ENCODE data around the gene ZMPSTE24.

The ZMPSTE24 gene

DNA sequence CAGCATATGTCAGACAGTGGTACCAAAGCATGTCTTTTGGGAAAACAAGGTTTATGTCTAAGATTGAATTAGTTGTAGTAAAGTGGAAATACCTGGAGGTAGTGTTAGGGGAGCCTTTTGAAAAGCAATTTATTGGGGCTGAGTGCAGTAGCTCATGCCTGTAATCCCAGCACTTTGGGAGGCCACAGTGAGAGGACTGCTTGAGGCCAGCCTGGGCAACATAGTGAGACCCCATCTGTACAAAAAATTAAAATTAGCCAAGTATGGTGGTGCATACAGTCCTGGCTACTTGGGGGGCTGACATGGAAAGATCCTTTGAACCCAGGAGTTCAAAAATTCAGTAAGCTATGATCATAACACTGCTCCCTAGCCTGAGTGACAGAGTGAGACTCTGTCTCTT lies 7.3 kb downstream of the ZMPSTE24 start:
- no peak for DNase-seq

DNA sequence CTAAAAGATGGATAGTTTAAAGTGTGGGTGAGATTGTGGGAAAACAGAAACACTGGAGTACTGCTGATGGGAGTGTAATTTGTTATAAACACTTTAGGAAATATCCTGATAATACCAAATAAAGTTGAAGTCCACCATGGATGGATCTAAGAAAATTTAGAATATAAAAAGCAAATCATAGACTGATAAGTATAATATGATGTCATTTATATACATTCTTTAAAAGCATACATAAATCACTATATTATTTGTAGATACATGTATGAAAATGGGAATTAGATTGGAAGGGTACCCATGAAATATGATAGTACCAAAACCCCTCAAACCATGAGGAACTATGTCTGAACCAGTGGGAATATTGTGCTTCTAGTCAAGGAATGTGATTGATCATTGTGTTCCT lies 7.9 kb downstream of the ZMPSTE24 start:
- DNase-seq = no peak

DNA sequence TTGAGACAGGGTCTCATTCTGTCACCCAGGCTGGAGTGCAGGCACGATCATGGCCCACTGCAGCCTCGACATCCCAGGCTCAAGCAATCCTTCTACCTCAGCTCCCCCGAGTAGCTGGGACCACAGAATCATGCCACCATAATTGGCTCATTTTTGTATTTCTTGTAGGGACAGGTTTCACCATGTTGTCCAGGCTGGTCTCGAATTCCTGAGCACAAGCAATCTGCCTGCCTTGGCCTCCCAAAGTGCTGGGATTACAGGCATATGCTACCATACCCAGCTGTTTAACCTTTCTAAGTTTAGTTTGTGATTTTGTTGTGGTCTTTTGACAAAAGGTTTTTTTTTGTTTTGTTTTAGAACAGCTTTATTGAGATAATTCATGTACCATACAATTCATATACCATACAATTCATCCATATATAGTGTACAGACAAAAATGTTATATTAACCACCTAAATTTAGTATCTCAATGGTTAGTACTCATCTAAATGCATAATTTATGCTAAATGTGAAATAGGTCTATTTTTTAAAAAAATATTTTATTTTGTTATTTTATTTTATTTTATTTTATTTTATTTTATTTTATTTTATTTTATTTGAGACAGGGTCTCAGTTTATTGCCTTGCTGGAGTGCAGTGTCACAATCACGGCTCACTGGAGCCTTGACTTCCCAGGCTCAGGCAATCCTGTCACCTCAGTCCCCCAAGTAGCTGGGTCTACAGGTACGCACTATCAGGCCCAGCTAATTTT lies 8.9 kb downstream of the ZMPSTE24 start:
- DNase-seq = no peak

DNA sequence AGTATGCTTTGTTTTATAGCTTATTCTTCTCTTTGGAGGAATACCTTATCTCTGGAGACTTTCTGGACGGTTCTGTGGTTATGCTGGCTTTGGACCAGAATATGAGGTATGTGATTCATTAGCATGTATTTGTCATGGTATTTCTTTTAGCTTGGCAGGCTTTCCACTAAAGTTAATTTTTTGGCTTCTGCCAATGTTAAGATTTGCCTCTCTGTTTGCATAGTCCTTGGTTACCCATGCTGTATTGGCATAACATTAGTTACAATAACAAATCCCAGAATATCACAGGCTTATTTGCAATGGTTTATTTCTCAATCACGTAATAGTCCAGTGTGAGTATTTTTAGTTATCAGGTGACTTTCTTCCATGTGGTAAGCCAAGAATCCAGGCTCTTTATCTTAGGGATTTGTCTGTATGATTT lies 9.7 kb downstream of the ZMPSTE24 start:
- DNase-seq = no peak

DNA sequence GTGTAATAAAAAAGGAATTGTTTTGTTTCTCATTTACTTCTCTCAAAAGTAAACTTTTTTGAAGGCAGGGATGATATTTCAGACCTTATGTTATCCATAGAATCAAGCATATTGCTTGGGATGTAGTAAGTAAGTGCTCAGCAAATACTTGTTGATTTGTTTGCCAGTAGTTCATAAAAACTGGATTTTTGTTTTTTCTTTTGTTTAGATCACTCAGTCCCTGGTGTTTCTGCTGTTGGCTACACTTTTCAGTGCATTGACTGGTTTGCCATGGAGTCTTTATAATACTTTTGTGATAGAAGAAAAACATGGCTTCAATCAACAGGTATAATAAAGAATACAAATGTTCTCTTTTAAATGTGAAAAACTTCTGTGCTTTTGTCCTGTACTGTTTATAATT lies 10.2 kb downstream of the ZMPSTE24 start:
- no peak for DNase-seq

DNA sequence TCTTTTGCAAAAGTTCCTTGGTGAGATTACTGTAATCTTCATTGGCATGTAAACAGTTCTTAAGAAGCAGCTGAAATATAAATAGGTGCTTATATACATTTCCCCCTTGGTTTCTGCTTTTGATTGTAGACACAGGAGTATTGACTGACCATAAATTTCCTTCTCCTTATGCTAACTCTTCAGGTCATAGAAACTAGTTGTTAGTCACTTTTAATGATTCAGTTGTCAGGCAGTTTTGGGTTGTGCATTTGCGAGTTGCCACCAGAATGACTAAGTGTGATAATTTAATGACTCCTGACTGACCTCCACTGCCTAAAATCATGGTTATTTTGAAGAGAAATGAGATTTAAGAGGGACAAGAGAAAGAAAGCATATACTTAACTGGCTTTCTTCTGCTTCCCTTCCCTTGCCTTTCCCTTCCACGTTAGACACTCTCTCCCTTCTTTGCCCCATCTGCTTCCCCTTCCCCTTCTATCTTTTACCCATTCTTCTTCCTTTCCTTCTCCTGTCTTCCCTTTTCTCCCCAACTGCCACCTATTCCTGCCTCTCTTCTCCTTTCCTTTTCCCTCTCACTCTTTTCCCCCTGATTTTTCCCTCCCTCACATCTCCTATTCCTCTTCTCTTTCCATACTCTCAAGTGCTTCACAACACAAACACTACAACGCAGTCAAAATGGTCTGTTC lies 12.3 kb downstream of the ZMPSTE24 start:
- DNase-seq = no peak

DNA sequence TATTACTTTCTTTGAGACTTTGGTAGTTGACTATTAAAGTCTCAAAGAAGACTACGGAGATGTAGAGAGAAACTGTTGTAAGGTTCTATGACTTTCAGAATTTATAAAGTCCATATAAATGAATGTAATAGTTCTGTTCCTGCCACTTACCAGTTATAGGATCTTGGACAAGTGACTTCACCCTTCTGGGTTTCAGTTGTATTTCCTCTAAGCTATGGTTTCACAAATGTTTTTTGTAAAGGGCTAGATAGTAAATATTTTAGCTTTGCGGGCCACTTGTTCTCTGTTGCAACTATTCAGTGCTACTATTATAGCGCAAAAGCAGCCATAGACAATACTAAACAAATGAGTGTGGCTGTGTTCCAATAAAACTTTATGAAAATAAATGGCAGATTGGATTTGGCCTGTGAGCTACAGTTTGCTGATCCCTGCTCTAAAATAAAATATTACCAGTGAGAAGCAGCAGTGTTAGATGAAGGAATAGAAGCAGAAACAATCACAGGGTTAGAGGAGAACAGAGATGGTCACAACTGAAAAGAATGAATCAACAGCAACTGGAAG lies 14.7 kb downstream of the ZMPSTE24 start:
- DNase-seq = no peak

DNA sequence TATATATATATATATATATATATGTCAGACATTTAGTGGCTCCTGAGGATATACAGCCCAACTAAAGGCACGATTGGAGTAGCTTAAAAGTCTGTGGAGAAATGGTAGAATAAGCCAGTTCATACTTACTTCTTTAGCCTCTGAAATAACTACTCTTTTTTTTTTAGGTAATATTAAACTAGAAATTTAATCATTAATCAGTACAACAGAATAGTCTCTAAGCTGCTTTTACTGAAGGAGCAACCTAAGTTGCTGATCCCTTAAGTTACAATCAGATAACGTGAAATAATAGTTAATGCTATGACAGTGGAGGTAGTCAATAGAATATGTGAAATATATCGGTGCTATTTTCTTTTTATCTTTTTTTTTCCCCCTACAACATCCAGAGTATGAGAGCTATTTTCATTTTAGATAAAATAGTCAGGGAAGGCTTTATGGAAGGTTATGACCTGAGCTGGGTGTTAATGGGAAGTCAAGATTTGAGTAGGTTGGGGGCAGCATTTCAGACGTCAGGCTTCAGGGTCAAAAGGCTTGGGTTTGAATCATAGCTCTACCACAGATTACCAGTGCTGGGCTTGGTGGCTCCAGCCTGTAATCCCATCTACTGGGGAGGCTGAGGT lies 15.6 kb downstream of the ZMPSTE24 start:
- no peak for DNase-seq

DNA sequence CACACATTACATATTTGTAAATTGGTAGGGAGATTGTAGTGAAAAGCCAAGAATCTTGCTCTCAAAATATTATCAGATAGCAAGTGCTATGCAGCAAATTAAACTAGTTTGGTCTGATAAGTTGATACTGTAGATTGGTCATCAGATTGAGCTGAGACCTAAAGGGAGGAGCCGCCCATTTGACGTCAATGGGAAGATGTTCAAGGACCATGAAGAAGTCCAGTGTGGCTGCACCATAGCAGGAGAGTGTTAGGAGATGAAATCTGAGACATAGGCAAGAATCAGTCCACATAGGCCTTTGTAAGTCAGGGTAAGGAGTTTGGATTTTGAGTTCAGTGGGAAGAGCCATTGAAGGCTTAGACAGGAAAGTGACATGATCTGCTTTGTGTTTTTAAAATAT lies 16.3 kb downstream of the ZMPSTE24 start:
- DNase-seq = no peak

DNA sequence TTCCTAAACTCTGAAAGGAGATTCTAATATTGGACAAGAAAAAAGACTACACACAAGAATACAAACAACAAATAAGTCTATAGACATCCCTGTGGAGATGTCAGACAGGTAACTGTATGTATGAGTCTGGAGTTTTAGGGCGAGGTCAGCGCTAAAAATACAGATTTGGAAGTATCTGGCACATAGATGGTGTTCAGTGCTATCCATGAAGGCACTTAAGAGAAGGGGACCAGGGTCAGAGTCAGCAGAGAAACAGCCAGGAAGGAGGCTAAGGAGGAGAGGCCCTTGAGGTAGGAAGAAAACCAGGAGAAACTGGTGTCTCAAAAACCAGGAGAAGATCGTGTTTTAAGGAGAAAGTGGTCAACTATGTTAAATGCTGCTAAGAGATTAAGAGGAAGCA lies 18.1 kb downstream of the ZMPSTE24 start:
- DNase-seq = no peak

DNA sequence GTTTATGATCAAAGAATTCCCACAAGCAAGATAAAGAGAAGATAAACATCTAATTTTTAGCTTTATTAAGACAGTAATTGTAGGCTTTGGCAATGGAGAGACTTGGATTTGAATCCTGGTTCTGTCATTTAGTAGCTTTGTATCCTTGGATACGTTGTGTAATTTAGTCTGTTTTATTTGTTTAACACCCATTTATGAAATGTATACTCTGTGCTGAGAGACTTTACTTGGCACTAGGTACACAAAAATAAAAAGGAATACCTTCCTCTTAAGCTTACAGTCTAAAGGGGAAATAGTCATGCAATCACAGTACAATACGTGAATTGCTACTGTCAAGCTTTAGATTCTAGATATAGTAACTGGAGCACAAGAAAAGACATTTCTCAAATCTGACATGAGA lies 23.8 kb downstream of the ZMPSTE24 start:
- DNase-seq = no peak

DNA sequence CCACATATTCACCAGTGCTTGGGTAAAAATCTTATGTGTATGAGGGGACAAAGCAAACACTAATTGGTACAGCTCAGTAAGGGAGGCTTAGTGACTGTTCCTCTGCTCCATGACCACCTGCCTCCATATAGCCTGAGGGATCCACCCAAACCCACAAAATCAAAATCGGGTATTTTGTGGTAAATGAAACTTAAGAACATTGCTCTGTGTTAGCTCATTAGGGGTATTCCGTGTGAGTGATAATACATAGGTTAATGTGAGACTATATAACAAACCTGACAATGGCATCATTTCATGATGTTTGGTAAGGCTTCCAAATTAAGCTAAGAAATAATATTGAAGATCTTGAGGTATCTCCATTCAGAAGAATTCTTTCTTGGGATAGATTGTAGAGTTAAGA lies 33.3 kb downstream of the ZMPSTE24 start:
- DNase-seq = no peak

DNA sequence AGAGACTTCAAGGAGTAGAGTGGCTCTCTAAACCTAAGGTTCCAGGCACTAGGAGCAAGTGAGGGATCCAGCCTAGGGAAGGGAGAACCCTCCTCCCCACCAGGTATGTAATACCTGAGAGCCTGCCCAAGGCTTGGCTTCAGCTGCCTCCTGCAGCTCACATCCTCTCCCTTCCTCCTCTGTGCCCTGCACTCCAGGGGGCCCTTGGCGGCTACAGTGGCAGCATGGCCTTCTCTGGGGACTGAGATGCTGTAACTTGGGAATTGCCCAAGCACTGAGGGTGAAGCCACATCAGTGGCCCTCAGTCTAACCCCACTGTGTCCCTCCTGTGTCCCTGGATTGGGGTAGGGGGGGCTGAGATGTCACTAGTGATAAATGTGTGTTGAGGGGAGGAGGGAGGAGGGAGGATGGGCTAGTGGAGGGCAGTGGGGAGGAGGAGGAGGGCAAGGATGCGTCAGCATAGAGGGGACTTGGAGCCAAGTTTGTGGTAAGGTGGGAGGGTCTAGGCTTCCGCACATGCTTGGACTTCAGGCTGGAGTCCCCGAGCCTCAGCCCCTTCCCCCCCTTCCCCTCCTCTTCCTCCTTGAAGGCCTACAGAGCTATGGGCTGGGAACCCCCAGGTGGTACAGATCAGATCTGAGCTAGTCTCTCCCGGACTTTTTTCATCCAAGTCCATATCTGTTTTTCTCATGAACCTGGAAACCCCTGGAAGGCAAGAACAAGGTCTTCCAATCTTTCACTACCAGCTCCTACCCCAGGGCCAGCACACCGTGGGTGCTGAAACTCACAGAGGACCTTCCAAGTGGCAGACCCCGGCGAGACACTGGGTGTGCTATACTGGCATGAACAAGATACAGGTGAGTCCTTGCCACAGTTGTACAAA lies 41.6 kb downstream of the ZMPSTE24 start:
- DNase-seq = no peak

DNA sequence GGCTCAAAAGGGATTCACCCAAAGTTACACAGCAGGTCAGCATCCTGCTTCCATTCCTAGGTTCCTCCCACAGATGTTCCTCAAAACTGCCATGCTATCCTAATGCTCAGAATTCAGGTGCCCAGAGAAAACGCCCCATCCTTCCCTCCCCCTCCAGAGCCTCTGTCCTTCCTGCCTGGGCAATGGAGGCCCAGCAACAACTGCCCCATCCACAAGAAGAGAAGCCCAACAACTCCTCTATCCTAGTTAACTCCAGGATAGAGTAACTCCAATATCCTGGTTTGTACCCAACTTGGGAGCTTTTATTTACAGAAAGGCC lies 42.2 kb downstream of the ZMPSTE24 start:
- DNase-seq = no peak

DNA sequence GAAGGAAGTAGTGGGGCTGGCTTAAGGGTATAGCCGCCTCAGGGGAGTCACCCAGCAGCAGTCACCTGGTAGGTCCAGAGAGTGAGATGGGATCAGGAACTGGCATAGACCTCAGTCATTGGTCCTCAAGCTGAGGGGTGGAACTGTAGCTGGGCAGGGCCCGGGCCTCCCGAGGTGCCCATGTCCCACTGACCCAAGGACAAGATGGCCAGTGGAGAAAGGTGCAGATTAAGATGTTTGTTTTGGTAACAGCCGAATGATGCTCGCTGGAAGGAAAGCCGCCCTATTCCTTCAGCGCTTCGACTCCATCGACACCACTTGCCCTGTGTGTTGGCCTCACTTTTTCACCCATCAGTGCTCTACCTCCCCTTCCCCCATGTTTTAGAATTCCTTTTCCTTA lies 42.6 kb downstream of the ZMPSTE24 start:
- DNase-seq = no peak

DNA sequence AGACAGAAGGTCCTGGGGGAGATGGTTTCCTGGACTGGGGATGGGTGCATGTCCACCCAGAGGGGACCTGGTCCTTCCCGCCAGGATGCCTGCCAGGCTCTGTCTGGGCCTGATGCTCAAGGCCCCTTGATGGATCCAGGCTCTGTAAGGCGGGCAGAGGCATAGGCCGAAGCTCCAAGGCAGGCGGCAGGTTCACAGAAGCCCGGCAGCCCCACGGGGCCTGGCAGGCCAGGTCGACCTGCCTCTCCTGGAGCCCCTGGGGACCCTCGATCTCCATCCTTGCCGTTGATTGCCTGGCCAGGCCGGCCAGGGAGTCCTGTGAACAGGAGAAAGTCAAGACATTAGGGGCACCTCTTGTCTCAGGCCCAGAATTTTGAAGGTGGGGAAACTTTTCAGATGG lies 43.0 kb downstream of the ZMPSTE24 start:
- no peak for DNase-seq

DNA sequence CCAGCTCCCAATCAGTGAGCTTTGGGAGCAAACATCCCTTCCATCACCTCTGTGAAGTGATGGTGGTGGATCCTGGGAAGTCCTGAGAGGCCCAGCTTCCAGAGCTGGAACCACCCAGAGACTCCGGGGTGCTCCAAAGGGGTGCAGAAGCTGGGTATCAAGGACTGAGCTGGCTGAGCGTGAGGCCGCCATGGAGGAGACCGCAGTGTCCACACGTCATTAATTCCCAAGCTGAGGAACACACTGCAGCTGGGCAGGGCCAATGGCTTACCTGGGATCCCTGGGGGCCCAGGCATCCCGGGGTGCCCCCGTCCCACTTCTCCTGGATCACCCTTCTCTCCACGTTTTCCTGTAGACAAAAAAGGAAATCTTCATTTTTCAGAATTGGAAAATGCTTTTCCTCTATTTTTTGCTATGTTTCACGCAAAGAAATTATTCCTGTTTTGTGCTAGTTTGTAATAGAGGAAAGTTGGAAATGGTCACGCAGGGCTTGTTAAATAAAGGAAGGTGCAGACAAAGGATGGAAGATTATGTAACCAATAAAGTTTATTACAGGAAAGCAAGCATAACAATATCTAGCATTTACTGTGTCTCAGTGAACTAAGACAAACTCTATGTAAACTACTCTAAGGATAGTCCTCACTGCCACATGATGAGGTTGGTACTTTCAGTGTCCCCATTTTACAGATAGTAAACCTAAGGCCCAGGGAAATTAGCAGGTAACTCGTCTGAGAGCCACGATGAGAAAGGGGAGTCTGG lies 43.7 kb downstream of the ZMPSTE24 start:
- no peak for DNase-seq

DNA sequence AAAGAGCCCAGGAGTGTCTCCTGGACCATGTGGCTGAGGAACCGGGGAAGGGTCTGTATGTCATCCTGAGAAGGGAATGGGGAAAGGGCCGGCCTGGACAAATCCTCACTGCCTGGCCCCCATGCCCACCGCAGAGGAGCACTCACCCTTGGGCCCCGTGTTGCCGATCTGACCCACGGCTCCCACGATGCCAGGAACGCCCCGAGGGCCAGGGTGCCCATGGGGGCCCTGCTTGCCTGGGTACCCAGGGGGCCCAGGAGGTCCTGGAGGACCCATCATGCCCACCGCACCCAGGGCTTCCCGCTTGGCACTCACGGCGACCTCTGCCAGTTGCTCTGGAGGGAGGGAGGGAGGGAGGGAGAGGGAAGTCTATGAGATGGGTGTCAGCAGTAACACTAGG lies 44.4 kb downstream of the ZMPSTE24 start:
- DNase-seq = no peak

DNA sequence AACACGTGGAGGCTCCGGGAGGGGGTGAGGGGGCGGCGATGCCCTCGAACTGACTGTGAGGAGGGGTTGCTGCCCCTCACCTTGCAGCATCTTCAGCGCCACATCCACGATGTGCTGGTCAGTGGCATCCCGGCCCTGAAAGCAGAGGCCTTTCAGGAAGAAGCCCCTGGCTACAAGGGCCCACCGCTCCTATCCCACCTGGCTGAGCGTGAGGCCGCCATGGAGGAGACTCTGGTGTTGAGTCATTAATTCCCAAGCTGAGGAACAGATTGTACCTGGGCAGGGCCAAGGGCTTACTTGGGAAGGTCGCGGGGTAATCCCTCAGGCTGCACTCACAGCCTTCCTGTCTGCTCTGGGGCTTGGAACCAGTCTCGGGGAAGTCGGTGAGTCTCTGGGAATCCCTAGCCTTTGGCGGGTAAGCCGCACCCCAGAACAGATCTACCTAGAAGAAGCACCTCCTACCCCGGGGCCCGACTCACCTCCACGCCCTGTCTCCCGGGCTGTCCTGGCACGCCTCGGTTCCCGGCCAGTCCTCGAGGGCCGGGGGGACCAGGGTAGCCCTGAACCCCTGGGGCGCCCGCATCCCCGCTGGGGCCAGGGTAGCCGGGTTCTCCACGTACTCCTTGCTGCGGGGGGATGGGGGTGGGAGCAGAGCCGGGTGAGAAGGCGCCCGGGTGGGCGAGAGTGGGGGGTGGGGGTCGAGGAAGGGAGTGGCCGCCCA lies 45.2 kb downstream of the ZMPSTE24 start:
- DNase-seq = no peak

DNA sequence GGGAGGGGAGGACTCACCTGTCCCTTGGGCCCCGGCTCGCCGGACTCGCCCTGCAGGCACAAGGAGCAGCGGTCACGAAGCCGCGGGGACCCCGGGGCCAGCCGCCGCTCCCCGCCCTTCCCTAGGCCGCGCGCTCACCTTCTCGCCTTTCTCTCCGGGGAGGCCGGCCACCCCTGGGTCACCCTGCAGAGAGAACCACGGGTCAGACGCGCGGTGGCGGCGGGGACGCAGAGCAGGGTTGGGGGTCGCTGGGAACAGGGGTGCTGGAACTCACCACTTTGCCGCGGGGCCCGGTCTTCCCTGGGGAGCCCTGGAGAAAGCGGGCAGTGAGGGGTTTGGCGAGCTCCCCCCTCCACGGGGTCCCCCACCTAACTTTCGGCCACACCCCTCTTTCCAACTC lies 45.8 kb downstream of the ZMPSTE24 start:
- DNase-seq = no peak

DNA sequence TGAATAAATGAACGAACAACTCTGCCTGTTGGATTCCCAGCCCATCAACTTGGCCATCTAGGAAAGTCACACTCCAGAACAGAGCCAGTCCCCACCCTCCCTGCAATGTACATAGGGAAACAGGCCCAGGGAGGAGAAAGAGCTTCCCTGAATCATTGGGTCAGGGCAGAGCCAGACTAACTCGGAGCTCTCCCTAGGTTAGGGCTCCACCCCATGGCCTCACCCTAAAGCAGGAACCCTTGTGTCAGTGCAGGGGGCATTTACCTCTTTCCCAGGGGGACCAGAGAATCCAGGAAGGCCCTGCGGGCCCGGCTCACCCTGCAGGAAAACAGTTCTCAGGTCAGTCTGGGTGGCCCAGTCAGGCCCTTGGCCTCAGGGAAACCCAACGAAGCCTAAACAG lies 47.4 kb downstream of the ZMPSTE24 start:
- DNase-seq = no peak

DNA sequence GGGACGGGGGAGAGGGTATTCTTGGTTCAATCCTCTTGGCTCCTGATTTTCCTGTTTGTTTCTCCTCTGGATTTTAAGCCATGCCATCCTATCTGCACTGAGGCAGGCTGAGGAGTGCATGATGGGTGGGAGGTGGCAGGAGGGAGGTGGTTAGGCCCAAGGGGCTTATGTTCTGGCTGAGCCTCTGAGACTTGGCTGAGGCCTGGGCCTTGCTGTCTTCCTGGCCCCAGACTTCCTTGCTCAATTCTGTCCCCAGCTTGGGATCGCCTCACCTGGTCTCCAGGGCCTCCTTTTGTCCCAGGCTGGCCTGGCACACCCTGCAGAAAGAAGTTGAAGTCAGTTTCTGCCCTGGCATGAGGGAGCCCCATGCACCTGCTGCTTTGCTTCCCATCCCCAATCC lies 47.8 kb downstream of the ZMPSTE24 start:
- DNase-seq = no peak

Data from cerebellar nuclear complex (tissue), 1 donor.